Cardiac fibroblast (primary cell): Measurements from ENCODE around the gene ISY1.
"Not testable (repeated sequence)": the region's sequence is repeated elsewhere in the genome, so short reads cannot be mapped to it uniquely, and the experiment has no call there.

Experiments used
- DNase-seq, 2 donors: peaks; one replicate each; pipeline versions ENCODE4 v3.0.0 to v3.0.0-alpha.2; 2010; ENCODE audit warnings: low read depth in 2 of 2
- H3K4me3 ChIP-seq, 2 donors: replicated peaks in 1 of 2; 1 replicate in 1 of 2; 2 replicates in 1 of 2; pipeline ENCODE4 v1.5.1; 2011; ENCODE audit warnings: low read depth in 2 of 2, low read length in 2 of 2, mild to moderate bottlenecking in 2 of 2, moderate library complexity in 1 of 2
- TF ChIP-seq, protein P1 (sequence below): IDR thresholded peaks from one replicate; pipeline ENCODE4 v1.5.1; 2011; ENCODE audit warnings: low read depth, mild to moderate bottlenecking, low read length, inconsistent platforms

Gene ISY1

DNA sequence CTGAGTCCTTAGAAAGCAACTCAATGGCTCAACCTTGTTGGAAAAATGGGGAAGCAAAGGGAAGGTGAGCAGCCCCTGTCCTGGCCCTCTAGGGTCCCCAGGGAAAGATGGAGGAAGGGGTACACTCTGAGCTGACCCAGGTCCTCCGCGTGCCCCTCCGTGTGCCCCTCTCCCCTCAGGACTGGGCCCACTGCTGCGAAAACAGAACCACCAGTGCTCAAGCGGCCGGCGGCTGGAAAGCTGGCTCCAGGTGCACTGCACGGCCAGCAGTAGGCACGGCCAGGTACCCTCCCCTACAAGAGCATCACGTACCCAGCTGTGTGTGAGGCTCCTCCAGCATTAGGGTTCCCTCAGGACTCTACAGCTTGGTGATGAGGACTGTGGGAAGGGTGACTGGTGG lies 65.6 kb downstream of the ISY1 start:
- H3K4me3 ChIP-seq: no peak overlapping the region
- no peak for DNase-seq
- TF ChIP-seq, protein P1, sequence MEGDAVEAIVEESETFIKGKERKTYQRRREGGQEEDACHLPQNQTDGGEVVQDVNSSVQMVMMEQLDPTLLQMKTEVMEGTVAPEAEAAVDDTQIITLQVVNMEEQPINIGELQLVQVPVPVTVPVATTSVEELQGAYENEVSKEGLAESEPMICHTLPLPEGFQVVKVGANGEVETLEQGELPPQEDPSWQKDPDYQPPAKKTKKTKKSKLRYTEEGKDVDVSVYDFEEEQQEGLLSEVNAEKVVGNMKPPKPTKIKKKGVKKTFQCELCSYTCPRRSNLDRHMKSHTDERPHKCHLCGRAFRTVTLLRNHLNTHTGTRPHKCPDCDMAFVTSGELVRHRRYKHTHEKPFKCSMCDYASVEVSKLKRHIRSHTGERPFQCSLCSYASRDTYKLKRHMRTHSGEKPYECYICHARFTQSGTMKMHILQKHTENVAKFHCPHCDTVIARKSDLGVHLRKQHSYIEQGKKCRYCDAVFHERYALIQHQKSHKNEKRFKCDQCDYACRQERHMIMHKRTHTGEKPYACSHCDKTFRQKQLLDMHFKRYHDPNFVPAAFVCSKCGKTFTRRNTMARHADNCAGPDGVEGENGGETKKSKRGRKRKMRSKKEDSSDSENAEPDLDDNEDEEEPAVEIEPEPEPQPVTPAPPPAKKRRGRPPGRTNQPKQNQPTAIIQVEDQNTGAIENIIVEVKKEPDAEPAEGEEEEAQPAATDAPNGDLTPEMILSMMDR: no peak

- H3K4me3 ChIP-seq: not testable (repeated sequence)
Observed at GRCh38 chr3:129088312-129088711, 72.6 kb downstream of the ISY1 start.

DNA sequence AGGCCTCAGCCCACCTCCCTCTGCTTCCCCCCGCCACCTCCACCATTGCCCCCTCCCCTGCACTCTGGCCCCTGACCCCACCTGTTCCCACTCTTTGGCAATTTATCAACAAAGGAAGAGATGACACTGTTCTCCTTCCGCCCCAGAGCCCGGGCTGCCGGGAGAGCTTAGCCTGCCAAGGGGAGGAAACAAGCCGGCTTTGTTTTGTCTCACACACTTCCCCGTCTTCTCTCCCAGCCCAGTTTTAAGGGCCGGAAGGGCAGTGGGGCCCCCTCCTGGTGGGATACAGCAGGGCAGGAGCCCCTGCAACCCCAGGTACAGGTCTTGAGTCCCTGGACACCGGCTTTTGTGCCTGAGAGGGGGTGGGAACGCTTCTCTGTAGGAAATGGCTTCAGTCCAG lies 73.0 kb downstream of the ISY1 start:
- not testable (repeated sequence) for H3K4me3 ChIP-seq
- peak; percentile 66 to 75 for DNase-seq

More at GRCh38 chr3:129088312-129088711, 72.6 kb downstream of the ISY1 start:
- not testable (repeated sequence) for DNase-seq

DNA sequence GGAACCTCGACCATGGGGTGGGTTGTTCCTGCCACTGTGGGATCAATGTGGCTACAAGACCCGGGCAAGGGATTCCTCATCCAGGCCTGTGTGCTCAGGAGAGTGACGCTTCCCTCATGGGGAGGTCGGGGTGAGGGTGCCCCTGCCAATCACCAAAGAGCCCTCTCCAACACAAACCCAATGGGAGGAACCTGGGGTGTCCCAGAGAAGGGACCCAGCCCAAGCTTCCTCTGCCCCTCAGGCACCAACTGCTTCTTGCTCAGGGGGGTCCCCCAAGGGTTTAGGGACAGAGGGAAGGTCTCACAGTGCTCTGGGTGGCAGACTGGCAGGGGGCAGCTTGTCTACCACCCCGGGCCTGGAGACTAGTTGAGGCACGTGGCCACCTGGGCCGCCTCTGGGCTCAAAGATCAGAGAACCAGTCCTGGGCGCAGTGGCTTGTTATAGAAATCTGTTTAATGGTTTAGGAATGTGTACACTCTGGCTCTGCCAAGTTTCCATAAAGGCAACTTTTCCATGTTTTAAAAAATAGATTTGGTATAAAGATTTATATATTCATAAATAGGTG lies 73.6 kb downstream of the ISY1 start:
- no peak overlapping the region for H3K4me3 ChIP-seq
- TF ChIP-seq, protein P1: no peak
- DNase-seq: peak; percentile 44 to 46

DNA sequence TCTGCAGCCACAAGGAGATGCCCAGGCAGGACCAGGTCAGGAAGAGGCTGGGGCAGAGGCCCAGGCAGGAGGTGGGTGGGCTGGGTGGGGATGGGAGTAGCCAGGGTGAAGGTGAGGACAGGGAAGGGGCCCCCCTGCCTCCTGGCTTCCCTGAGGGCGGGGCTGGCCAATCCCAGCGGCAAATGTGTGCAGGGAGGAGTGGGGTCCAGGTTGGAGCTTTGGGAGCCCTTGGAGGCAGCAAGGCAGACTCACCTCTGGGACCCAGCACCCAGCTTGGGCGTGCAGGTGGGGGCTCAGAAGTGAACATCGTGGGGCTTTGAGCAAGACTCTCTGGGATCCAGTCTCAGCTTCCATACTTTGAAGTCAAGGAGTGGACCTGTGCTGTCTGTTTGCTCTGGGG lies 75.0 kb downstream of the ISY1 start:
- DNase-seq: no peak
- H3K4me3 ChIP-seq: no peak overlapping the region
- TF ChIP-seq, protein P1: no peak

DNA sequence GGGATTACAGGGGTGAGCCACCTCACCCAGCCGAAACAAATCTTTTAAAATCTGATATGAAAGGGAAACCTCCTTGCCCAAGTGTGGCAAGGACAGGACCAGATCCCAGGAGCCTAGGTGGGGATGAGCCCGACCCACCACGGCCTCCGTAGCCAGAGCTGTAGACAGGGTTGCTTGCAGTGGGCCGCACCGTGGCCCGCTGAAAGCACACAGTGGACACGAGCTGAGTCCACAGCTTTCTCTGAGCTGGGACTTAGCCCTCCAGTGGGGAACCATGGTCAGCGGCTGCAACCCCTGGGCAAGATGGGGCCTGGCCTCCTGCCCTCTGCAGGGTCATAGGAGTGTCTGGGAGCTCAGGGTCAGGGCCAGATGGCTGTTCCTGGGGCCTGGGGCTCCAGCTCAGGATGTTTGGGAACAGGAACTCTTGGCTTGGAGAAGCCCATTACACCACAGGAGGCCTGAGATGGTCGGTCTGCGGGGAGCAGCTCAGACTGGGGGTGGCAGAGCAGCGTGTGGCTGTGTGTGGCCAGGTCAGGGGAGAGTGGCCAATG lies 75.6 kb downstream of the ISY1 start:
- TF ChIP-seq, protein P1: no peak
- no peak overlapping the region for H3K4me3 ChIP-seq
- no peak for DNase-seq

- no peak overlapping the region for H3K4me3 ChIP-seq
- no peak for DNase-seq
- TF ChIP-seq, protein P1: no peak
Observed at GRCh38 chr3:129084501-129084900, 76.4 kb downstream of the ISY1 start.

- TF ChIP-seq, protein P1: no peak
- H3K4me3 ChIP-seq: no peak overlapping the region
- DNase-seq: no peak
Observed at GRCh38 chr3:129082026-129082425, 78.8 kb downstream of the ISY1 start.
